AG08395 (cell line): ENCODE results near the gene AFAP1.

Source experiments
- DNase-seq: peaks from one replicate; pipeline ENCODE4 v3.0.0; 2012; ENCODE audit warnings: mixed read lengths, low spot score

The AFAP1 gene

GRCh38 chr4:7939377-7940108, at the start of gene AFAP1:
Gene AFAP1 (minus strand): TSS chr4:7939861. CDS start chr4:7872078, 67,783 bp downstream.
- DNase-seq: peak; percentile 100

GRCh38 chr4:7988437-7988836, 48.8 kb upstream of the AFAP1 start:
- peak; percentile 50 for DNase-seq

- DNase-seq: peak; percentile 75
Measured at GRCh38 chr4:7987148-7987989, 47.7 kb upstream of the AFAP1 start.

GRCh38 chr4:7985891-7986441, 46.3 kb upstream of the AFAP1 start:
- no peak for DNase-seq

GRCh38 chr4:7985072-7985471, 45.4 kb upstream of the AFAP1 start:
- DNase-seq: no peak

- DNase-seq: no peak
Measured at GRCh38 chr4:7984286-7984925, 44.7 kb upstream of the AFAP1 start.

- no peak for DNase-seq
Measured at GRCh38 chr4:7983296-7983695, 43.6 kb upstream of the AFAP1 start.

GRCh38 chr4:7981738-7982394, 42.2 kb upstream of the AFAP1 start:
- no peak for DNase-seq

- DNase-seq: no peak
Measured at GRCh38 chr4:7980036-7980435, 40.4 kb upstream of the AFAP1 start.

GRCh38 chr4:7979652-7979968, 39.9 kb upstream of the AFAP1 start:
- no peak for DNase-seq

GRCh38 chr4:7978907-7979651, 39.4 kb upstream of the AFAP1 start:
- DNase-seq: no peak

GRCh38 chr4:7978489-7978888, 38.8 kb upstream of the AFAP1 start:
- DNase-seq: no peak

GRCh38 chr4:7976634-7977033, 37.0 kb upstream of the AFAP1 start:
- DNase-seq: no peak

GRCh38 chr4:7976025-7976424, 36.4 kb upstream of the AFAP1 start:
- DNase-seq: no peak

- DNase-seq: no peak
Measured at GRCh38 chr4:7974425-7974824, 34.8 kb upstream of the AFAP1 start.

GRCh38 chr4:7973545-7973981, 33.9 kb upstream of the AFAP1 start:
- peak; percentile 52 for DNase-seq

- DNase-seq: no peak
Measured at GRCh38 chr4:7971881-7972500, 32.3 kb upstream of the AFAP1 start.

- DNase-seq: no peak
Measured at GRCh38 chr4:7971159-7971631, 31.5 kb upstream of the AFAP1 start.

- no peak for DNase-seq
Measured at GRCh38 chr4:7970361-7970946, 30.8 kb upstream of the AFAP1 start.

GRCh38 chr4:7968262-7968896, 28.7 kb upstream of the AFAP1 start:
- no peak for DNase-seq
